NT2/D1 (cell line): ENCODE data around the gene SLC38A7.

ENCODE experiments used
- SUZ12 ChIP-seq: IDR thresholded peaks from 2 replicates; pipeline ENCODE4 v1.6.1; 2011; ENCODE audit not compliant: insufficient read length, insufficient read depth; ENCODE audit errors: extremely low read depth
- YY1 ChIP-seq: IDR thresholded peaks from 2 replicates; pipeline ENCODE4 v1.6.1; 2011; ENCODE audit not compliant: insufficient read length, insufficient read depth
- ZNF274 ChIP-seq: IDR thresholded peaks from 2 replicates; pipeline ENCODE4 v1.6.1; 2011; ENCODE audit warnings: mild to moderate bottlenecking, low read depth, low read length

DNA sequence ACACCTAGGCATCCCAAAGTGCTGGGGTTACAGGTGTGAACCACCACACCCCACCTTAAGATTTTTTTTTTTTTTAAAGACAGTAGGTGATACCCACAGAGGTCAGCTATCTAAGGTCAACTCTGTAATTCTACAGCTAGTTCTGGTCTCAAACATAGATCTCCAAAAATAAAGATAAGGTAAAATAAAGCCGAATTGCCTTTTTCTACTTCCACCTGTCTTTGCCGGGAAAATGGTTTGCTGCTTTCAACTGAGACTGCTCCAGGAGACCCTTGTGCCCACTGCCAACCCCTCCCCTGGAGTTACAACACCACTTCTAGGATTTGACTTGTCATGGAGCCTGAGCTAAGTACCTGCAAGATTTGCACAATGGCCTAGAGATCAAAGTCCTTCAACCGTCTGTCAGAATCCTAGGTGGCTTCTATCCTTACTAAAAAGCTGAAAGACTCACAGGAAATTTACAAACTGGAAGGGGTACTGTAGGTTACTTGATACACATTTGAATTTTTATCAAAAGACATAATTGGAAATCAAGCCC is 50.2 kb downstream of the SLC38A7 start:
- TF ChIP-seq YY1 (no peak), ZNF274 (no peak), SUZ12 (no peak)
